ENCODE results near the gene ZNF331. TPM values are rescaled to one million over a fixed set of nuclear protein-coding genes. Genes with fewer than 3 reads are reported as not detected.

The ZNF331 gene
- total RNA-seq, 2 experiments from 2014 or later, result 16.2 to 23.7 TPM

GRCh38 chr19:53531457-53531856 is 6.5 kb upstream of the ZNF331 start:
- H2AFZ ChIP-seq (ENCODE audit: low read length), result no peak overlapping the region
- no peak overlapping the region for H3K4me2 ChIP-seq (ENCODE audit: low read length)
- no peak for DNase-seq (ENCODE audit: low spot score)
- no peaks in the 10 kb centered on the region for H3K4me1 ChIP-seq (ENCODE audit: insufficient read depth, low read length, poor library complexity, severe bottlenecking)
- 0 out of 2 replicates have a peak, but pooled peaks cover under 1% of the 10 kb centered on the region for H3K9me3 ChIP-seq (ENCODE audit: low read length)
- H3K27ac ChIP-seq (ENCODE audit: low read depth, low read length, poor library complexity, severe bottlenecking), result no peak overlapping the region
- H3K4me3 ChIP-seq (ENCODE audit: low read depth, low read length, poor library complexity, severe bottlenecking), result no peak overlapping the region
- H3K79me2 ChIP-seq (ENCODE audit: insufficient read depth, low read depth, low read length), result no peaks in the 10 kb centered on the region
- H3K9me2 ChIP-seq (ENCODE audit: insufficient read depth, low read length), result no peaks in the 10 kb centered on the region
- intact Hi-C loops (cut with micrococcal nuclease; ENCODE audit: unreplicated experiment), result no loop called here
- TF ChIP-seq CTCF (conservative IDR thresholded peaks at IDR 0.05; ENCODE audit: low read length), result no peak
- TF ChIP-seq EZH2phosphoT487 (IDR thresholded peaks at IDR 0.05; ENCODE audit: borderline replicate concordance, low read depth, low read length), result no peak
- no TSS peak for BruUV-seq (replicated peaks)
- no peaks in the 10 kb centered on the region for H3K36me3 ChIP-seq (ENCODE audit: insufficient read depth, low read length)
- ChIA-PET POLR2A (no interaction called here), CTCF (ENCODE audit: unreplicated experiment) (no interaction called here)
- no peaks in the 10 kb centered on the region for H4K20me1 ChIP-seq (ENCODE audit: insufficient read depth, low read length)

- H3K4me1 ChIP-seq (ENCODE audit: insufficient read depth, low read length, poor library complexity, severe bottlenecking), result peaks cover 4% of the 10 kb centered on the region
- H3K9me3 ChIP-seq (ENCODE audit: low read length), result no peaks in the 10 kb centered on the region
- H3K79me2 ChIP-seq (ENCODE audit: insufficient read depth, low read depth, low read length), result no peaks in the 10 kb centered on the region
- CTCF ChIA-PET (ENCODE audit: unreplicated experiment), result no interaction called here
- intact Hi-C loops (cut with micrococcal nuclease; ENCODE audit: unreplicated experiment), result no loop called here
- H3K36me3 ChIP-seq (ENCODE audit: insufficient read depth, low read length), result no peaks in the 10 kb centered on the region
- H3K4me2 ChIP-seq (ENCODE audit: low read length), result no peak overlapping the region
- no peak overlapping the region for H3K4me3 ChIP-seq (ENCODE audit: low read depth, low read length, poor library complexity, severe bottlenecking)
- H3K9me2 ChIP-seq (ENCODE audit: insufficient read depth, low read length), result no peaks in the 10 kb centered on the region
- POLR2A ChIA-PET, result no interaction called here
- TF ChIP-seq EZH2phosphoT487 (IDR thresholded peaks at IDR 0.05; ENCODE audit: borderline replicate concordance, low read depth, low read length), result no peak
- no peak for TF ChIP-seq CTCF (conservative IDR thresholded peaks at IDR 0.05; ENCODE audit: low read length)
- no peak overlapping the region for H2AFZ ChIP-seq (ENCODE audit: low read length)
- no TSS peak for BruUV-seq (replicated peaks)
- H4K20me1 ChIP-seq (ENCODE audit: insufficient read depth, low read length), result no peaks in the 10 kb centered on the region
- no peak for DNase-seq (ENCODE audit: low spot score)
- H3K27ac ChIP-seq (ENCODE audit: low read depth, low read length, poor library complexity, severe bottlenecking), result no peak overlapping the region
These were observed 5.6 kb upstream of the ZNF331 start for GRCh38 chr19:53532362-53532761.

- Histone ChIP-seq H4K20me1 (ENCODE audit: insufficient read depth, low read length) (no peaks in the 10 kb centered on the region), H3K79me2 (ENCODE audit: insufficient read depth, low read depth, low read length) (no peaks in the 10 kb centered on the region), H2AFZ (ENCODE audit: low read length) (no peak overlapping the region), H3K4me2 (ENCODE audit: low read length) (no peak overlapping the region), H3K9me3 (ENCODE audit: low read length) (no peaks in the 10 kb centered on the region), H3K4me3 (ENCODE audit: low read depth, low read length, poor library complexity, severe bottlenecking) (no peak overlapping the region), H3K27ac (ENCODE audit: low read depth, low read length, poor library complexity, severe bottlenecking) (no peak overlapping the region), H3K36me3 (ENCODE audit: insufficient read depth, low read length) (no peaks in the 10 kb centered on the region), H3K9me2 (ENCODE audit: insufficient read depth, low read length) (no peaks in the 10 kb centered on the region), H3K4me1 (ENCODE audit: insufficient read depth, low read length, poor library complexity, severe bottlenecking) (peaks cover 7% of the 10 kb centered on the region)
- BruUV-seq (replicated peaks), result no TSS peak
- CTCF ChIA-PET (ENCODE audit: unreplicated experiment), result no interaction called here
- no peak for TF ChIP-seq CTCF (conservative IDR thresholded peaks at IDR 0.05; ENCODE audit: low read length)
- no peak for TF ChIP-seq EZH2phosphoT487 (IDR thresholded peaks at IDR 0.05; ENCODE audit: borderline replicate concordance, low read depth, low read length)
- POLR2A ChIA-PET, result no interaction called here
- intact Hi-C loops (cut with micrococcal nuclease; ENCODE audit: unreplicated experiment), result no loop called here
- DNase-seq (ENCODE audit: low spot score), result no peak
These were observed 1.8 kb upstream of the ZNF331 start for GRCh38 chr19:53536225-53536548.

Data from OCI-LY7 (cell line).